ENCODE results near the gene MAB21L4.

The MAB21L4 gene

DNA sequence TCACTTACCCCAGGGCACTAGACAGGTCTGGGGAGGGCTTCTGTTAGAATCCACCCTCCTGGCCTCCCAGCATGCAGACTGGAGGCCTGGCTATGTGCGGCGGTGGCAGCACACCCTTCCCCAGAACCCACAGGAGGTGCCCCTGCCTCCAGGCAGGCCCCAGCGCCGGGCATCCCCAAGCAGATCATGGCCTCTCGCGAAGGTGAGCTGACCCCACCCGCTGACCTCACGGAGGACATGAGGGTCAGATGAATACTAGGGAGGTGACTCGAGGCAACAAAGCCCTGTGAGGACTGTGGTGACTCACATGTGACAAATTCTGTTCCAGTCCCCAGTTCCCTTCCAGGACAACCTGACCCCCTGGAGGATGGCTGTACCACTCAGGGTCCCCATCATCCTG is 1.9 kb downstream of the MAB21L4 start:
- DNase-seq (ENCODE audit: low read depth): no peak

DNA sequence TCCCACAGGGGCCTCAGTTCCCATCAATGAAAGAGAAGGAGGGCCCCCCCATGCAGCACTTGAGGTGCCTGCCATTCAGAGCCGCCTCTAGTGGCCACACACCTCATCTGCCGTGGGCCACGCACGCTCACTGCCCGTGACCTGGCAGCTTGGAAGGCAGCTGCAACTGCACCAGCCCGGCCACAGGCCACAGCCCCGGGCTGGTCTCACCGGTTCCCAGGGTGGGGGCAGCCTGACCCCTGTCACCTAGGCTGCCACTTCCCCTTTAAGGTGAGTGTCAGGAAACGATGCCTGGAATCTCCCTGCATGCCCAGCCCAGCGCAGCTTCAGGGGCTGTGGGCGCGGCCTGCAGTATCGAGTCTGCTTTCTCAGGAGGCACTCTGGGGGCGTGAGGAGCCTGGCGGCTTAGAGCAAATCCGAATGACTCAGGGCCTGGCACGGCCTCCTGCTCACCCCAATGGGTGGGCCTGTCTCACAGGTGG is 2.6 kb downstream of the MAB21L4 start:
- peak; percentile 42 for DNase-seq (ENCODE audit: low read depth)

- DNase-seq (ENCODE audit: low read depth): no peak
These were observed 3.0 kb downstream of the MAB21L4 start for GRCh38 chr2:240892925-240893324.

DNA sequence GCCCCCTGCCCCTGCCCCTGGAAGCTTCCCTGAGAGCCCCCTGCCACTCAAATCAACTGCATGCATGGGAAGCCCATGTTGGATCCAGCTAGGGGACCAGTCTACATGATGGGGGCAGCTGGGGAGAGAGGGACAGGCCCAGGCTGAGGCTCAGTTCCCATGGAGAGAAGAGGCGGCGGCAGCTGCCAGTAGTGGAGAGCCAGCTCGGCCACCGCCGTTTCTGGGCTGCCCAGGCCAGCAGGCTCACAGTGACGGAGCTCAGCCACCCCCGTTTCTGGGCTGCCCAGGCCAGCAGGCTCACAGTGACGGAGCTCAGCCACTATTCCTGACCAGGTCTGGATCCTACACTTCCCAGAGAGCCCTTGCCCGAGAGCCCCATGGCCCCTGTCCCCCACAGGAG is 3.6 kb downstream of the MAB21L4 start:
- no peak for DNase-seq (ENCODE audit: low read depth)

- DNase-seq (ENCODE audit: low read depth): no peak
These were observed 4.2 kb downstream of the MAB21L4 start for GRCh38 chr2:240891492-240892340.

DNA sequence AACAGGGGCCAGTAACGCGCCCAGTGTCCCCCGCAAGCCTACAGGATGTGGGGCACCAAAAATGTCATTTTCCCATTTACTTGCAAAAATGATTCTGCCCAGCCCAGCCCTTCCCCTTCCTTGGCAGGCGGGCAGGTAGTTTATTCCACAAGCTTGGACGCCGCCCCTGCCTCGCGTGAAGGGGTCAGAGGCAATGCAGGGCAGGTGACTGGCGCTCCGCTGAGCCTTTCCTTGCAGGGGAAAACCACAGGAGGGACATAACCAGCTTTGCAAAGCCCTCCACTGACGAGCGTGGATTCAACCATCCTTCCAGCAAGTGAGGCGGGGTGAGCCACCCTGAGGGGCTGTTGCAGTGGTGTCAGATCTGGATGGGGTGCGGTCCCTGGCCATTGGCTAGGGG is 5.3 kb downstream of the MAB21L4 start:
- no peak for DNase-seq (ENCODE audit: low read depth)

DNA sequence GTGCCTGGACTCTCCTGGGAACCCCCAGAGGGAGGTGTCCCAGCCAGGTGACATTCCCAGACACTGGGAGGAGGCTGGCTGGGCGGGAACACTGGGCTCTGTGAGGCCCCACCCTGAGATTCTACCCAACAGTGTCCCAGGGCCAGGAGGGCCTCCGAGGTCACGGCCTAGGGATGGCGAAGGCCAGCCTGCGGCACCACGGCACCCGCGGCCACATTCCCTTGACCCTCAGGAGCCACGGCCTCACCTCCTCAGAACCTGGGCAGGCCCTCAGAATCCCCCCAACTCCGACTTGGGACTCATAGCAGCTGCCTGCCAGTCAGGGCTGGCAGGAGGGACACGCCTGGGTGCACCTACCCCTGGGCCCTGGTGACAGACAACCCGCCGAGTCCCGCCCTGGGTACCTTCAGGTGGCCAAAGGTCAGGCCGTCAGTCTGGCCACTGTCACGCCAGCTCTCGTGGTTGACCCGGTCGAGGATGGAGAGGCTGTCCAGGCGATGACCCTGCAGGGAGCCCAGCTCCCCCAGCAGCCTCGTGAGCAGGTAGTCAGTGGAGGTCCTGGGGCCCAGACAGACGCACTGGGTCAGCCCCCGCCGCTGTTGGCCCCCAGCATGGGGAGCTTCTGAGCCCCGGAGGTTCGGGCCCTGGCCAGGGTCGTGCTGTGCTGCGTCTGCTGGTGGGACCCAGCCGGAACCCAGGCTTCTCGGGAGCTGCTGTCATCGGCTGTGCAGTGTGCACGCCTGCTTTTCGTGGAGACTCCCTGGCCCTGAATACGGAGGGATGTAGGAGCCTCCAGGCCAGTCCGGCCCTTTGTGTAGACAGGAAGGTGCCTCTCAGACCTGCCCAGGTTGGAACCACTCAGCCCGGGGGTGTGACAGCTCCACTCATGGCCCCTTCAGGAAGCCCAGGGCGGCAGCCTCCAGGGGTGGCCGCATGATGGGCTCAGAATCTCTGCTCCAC is 6.1 kb downstream of the MAB21L4 start:
- DNase-seq (ENCODE audit: low read depth): no peak

DNA sequence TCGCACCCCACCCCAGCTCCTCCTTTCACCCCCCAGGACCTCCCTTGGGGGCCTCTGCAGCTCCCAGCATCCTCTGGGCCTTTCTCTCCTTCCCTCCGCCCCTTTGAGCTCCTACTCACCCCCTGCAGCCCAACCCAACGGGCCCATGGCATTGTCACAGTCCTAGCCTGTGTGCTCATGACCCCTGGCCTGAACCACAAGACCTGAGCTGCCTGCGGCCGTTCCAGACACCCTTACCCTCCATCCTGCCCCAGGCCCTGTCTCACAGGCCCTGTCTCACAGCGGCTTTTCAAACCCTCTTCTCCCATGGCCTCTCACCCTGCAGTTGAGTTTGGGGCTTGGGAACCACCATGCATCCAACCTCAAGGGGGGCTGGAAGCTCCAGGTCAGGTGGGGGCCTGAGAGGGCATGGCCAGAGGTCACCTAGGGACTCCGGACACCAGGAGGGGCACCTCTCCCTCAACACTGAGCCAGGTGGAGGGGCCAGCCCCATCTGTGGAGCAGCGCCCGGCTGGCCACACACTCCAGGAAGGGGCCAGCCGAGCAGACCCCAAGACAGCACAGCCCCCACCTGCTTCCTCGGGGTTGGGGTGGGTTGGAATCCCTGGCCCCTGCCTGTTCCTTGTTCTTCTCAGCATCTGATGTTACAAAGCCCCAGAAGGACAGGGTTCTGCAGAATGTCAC is 6.9 kb downstream of the MAB21L4 start:
- no peak for DNase-seq (ENCODE audit: low read depth)

DNA sequence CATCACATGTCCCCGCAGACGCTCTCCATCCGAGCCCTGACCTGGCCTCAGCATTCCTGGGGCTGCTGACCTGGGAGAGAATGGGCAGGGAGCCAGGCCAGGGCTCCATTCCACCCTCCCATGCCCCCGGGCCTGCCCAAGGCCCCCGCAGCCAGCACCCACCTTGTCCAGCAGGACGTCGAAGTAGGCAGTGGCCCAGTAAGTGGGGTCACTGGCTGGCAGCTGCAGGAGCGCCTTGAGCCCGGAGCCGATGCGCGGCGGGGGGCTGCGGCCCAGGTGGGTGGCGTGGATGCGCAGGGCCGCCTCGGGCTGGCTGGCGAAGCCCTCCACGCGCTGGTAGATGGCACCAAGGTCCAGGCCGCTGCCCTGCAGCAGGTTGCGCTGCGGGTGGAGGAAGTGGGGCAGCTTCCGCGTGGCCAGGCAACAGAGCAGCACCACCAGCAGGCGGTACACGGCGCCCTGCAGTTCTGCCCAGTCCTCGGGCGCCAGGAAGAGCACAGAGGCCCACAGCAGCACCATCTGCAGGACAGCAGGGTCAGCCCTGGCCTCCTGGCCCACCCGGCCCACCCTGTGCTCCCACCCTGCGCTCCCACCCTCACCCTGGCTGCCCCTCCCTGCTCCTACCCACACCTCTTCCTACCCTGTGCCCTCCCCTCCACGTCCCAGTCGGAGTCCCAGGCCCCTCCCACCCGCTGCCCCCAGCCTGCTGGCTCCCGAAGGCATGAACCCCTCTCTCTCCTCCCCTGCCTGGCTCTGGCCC is 7.6 kb downstream of the MAB21L4 start:
- DNase-seq (ENCODE audit: low read depth): no peak

- DNase-seq (ENCODE audit: low read depth): no peak
These were observed 8.3 kb downstream of the MAB21L4 start for GRCh38 chr2:240887631-240888030.

- no peak for DNase-seq (ENCODE audit: low read depth)
These were observed 9.0 kb downstream of the MAB21L4 start for GRCh38 chr2:240886678-240887609.

GRCh38 chr2:240886023-240886565 is 9.9 kb downstream of the MAB21L4 start:
- no peak for DNase-seq (ENCODE audit: low read depth)

DNA sequence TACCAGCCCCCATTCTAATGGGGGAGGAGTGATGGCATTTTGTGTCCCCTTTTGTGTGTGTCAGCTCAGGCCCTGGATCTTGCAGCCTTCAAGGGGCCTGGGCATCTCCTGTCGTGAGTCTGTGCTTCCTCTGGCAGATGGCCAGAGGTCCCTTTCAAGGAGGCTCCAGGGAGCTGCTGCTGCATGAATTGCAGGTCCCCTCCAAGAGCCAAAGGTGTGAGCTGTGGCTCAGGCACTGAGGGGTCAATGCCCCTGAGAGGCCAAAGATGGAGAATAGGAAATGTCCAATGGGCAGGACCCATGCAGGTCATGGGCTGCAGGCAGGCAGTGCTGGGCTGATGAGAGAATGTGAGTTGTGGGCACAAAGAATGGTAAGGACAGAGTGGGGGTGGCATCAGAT is 10.4 kb downstream of the MAB21L4 start:
- no peak for DNase-seq (ENCODE audit: low read depth)

GRCh38 chr2:240884745-240885144 is 11.2 kb downstream of the MAB21L4 start:
- no peak for DNase-seq (ENCODE audit: low read depth)

- DNase-seq (ENCODE audit: low read depth): no peak
These were observed 11.7 kb downstream of the MAB21L4 start for GRCh38 chr2:240884221-240884620.

DNA sequence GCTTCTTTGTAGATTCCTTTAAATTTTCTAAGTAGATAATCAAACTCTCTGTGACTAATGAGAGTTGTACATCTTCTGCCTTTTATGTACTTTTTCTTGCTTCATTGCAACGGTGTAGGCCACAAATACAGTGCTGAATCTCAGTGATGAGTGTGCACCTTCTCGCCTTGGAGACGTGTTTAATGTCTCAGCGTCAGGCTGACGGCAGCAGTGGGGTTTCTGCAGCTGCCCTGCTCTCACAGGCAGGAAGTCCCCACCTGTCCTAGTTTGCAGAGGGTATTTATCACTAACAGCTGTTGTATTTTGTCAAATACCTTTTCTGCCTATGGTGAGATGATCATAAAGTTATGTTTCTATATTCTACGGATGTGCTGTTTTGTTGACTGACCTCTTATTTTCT is 14.0 kb downstream of the MAB21L4 start:
- no peak for DNase-seq (ENCODE audit: low read depth)

- DNase-seq (ENCODE audit: low read depth): no peak
These were observed 16.9 kb downstream of the MAB21L4 start for GRCh38 chr2:240879105-240879504.

DNA sequence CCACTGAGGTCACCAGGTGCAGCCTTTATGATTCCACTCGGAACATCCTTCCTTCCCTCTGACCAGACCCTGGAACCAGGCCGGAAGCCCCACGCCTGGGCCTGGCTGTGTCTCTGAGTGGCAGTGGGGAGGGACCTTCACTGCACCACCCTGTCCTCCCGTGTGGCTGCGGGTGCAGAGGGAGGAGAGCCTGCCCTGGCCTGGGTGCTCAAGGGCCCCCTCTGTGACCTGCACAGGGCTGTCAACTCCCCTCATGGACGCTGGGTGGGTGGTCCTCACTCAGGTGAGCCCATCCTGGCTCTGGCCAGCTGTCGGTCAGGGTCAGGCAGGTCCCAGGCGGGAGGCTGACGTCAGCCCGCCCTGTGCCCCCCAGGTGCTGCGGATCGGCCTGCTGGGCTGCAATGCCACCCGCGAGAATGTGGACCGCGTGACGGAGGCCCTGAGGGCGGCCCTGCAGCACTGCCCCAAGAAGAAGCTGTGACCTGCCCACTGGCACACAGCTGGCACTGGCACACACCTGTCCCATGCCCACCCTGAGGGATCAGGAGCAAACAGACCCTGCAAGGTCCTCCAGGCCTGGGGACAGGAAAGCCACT is 17.5 kb downstream of the MAB21L4 start:
- DNase-seq (ENCODE audit: low read depth): no peak

- no peak for DNase-seq (ENCODE audit: low read depth)
These were observed 18.3 kb downstream of the MAB21L4 start for GRCh38 chr2:240877460-240878340.

Measured in stimulated activated CD8-positive, alpha-beta memory T cell treated with anti-CD3 and anti-CD28 coated beads, Interleukin-15, amount 100 ng/mL, for 24 hours (primary cell).